Calu3 (cell line): ENCODE results near the gene RAB1B. TPM values are rescaled to one million over a fixed set of nuclear protein-coding genes. Genes with fewer than 3 reads are reported as not detected.

Source experiments
- BruUV-seq: library from RNA; stranded (reverse); fragments of 400-500 nt; replicated peaks from 2 replicates; lab custom pipeline; 2021; lab: Mats Ljungman, UMichigan
- CTCF ChIA-PET: fragments of 300-600 bp; sonication (Branson Sonifier 250); formaldehyde crosslinking; loops from one replicate; lab custom pipeline; 2022; ENCODE audit warnings: antibody characterized with exemption; lab: Charles Lee
- DNase-seq: peaks from one replicate; pipeline ENCODE4 v3.0.0; 2022
- H3K27ac Mint-ChIP-seq: one replicate; pipeline ENCODE4 v1.8.0; 2022; ENCODE audit warnings: mixed read lengths; ENCODE audit not compliant: unreplicated experiment
- H3K27me3 Mint-ChIP-seq: one replicate; pipeline ENCODE4 v1.8.0; 2022; ENCODE audit warnings: mixed read lengths; ENCODE audit not compliant: unreplicated experiment
- H3K36me3 Mint-ChIP-seq: one replicate; pipeline ENCODE4 v1.8.0; 2022; ENCODE audit warnings: mild to moderate bottlenecking, moderate library complexity, mixed read lengths; ENCODE audit not compliant: insufficient read depth, unreplicated experiment
- H3K4me1 Mint-ChIP-seq: one replicate; pipeline ENCODE4 v1.8.0; 2022; ENCODE audit warnings: mild to moderate bottlenecking, low read depth, mixed read lengths; ENCODE audit not compliant: unreplicated experiment
- H3K4me3 Mint-ChIP-seq: one replicate; pipeline ENCODE4 v1.8.0; 2022; ENCODE audit warnings: mild to moderate bottlenecking, low read depth, moderate library complexity, mixed read lengths; ENCODE audit not compliant: unreplicated experiment
- H3K9me3 Mint-ChIP-seq: one replicate; pipeline ENCODE4 v1.8.0; 2022; ENCODE audit warnings: low read depth, mixed read lengths; ENCODE audit not compliant: unreplicated experiment
- intact Hi-C: fragments of 100-400 bp; cut with micrococcal nuclease; formaldehyde crosslinking; loops from one replicate; pipeline ENCODE4 v1.10.0; 2022; ENCODE audit not compliant: unreplicated experiment
- total RNA-seq: library from RNA; stranded (reverse); gene quantifications from 2 replicates; pipeline ENCODE4 v1.2.3, GENCODE V29; 2022
- TF ChIP-seq, protein P1 (sequence below): fragments of 200-600 bp; IDR thresholded peaks from one replicate; pipeline ENCODE4 v1.8.0; 2022; ENCODE audit warnings: antibody characterized with exemption; ENCODE audit not compliant: unreplicated experiment

The RAB1B gene
- total RNA-seq, 1 experiment from 2014 or later, result 144 TPM

DNA sequence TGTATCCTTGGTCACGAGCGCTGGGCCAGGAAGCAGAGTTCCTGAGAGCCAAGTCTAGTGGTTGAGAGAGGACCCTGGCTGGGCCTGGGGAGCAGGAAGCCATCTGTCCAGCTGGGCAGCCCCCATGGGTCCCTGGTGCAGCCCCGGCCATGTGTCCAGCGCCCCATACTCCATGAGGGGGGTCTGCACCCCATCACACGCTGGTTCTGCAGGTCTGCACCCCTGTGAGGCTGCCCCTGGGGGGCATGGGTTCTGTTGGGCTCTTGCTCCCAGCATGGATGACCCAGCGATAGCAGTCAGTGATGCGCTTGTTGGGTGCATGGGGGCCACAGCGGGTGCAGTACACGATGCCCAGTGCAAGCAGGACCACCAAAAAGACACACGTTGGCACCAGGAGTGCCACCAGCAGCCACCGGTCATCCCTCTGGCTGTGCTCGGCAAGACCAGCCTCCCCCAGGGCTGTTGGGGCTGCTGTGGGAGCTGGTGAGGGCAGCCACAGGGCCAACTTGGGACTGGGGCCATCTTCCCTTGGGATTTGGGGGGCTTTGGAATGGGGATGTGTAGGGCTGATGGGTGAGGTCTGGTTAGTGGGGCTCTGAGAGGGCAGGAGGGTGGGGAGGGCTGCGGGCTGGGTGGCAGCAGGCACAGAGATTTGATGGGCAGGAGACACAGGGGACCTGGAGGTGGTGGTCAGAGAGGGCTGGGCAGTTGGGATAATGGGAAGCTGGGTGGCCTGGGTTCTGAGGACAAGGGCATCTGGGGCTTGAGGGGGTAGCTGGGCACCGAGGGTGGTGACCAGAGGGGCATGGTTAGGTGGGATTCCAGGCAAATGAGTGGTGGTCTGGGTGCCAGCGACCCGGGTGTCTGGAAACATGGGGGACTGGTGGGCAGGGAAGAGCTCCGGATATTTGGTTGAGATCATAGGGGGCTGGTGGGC, 46.4 kb downstream of the RAB1B start:
- Mint-ChIP-seq H3K27me3 (peaks cover 44% of the 10 kb centered on the region), H3K9me3 (peaks cover 6% of the 10 kb centered on the region), H3K27ac (no peak overlapping the region), H3K4me3 (no peak overlapping the region), H3K36me3 (peaks cover 24% of the 10 kb centered on the region), H3K4me1 (peaks cover 9% of the 10 kb centered on the region)
- CTCF ChIA-PET, result interaction anchor here (0.6 to 0.7 kb wide), 2 partner anchors 30 to 81 kb away, joined by 3 read pairs; no protein-coding TSS in a partner anchor
- intact Hi-C loops, result no loop called here
- TF ChIP-seq, protein P1, sequence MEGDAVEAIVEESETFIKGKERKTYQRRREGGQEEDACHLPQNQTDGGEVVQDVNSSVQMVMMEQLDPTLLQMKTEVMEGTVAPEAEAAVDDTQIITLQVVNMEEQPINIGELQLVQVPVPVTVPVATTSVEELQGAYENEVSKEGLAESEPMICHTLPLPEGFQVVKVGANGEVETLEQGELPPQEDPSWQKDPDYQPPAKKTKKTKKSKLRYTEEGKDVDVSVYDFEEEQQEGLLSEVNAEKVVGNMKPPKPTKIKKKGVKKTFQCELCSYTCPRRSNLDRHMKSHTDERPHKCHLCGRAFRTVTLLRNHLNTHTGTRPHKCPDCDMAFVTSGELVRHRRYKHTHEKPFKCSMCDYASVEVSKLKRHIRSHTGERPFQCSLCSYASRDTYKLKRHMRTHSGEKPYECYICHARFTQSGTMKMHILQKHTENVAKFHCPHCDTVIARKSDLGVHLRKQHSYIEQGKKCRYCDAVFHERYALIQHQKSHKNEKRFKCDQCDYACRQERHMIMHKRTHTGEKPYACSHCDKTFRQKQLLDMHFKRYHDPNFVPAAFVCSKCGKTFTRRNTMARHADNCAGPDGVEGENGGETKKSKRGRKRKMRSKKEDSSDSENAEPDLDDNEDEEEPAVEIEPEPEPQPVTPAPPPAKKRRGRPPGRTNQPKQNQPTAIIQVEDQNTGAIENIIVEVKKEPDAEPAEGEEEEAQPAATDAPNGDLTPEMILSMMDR, result no peak
- BruUV-seq, result no TSS peak
- DNase-seq, result no peak

DNA sequence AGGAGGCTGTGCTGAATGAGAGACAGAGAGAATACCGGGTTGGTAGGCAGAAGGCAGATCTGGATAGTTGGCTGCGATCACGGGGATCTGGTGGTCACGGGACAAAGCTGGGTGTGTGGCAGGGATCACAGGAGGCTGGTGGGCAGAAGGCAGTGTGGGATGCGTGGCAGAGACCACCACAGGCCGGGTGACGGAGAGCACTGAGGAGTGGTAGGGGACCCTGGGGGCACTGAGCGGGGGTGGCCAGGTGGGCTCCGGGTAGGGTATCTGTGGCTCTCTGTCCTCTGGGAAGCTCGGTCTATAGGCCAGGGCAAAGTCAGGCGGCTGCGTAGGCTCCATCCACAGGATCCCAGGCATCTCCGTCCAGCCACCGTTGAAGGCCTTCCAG, 47.1 kb downstream of the RAB1B start:
- Mint-ChIP-seq H3K36me3 (peaks cover 24% of the 10 kb centered on the region), H3K27ac (no peak overlapping the region), H3K27me3 (peaks cover 45% of the 10 kb centered on the region), H3K4me1 (peaks cover 9% of the 10 kb centered on the region), H3K4me3 (no peak overlapping the region), H3K9me3 (peaks cover 6% of the 10 kb centered on the region)
- TF ChIP-seq, protein P1, result no peak
- DNase-seq, result no peak
- intact Hi-C loops, result no loop called here
- no TSS peak for BruUV-seq
- CTCF ChIA-PET, result no interaction called here

DNA sequence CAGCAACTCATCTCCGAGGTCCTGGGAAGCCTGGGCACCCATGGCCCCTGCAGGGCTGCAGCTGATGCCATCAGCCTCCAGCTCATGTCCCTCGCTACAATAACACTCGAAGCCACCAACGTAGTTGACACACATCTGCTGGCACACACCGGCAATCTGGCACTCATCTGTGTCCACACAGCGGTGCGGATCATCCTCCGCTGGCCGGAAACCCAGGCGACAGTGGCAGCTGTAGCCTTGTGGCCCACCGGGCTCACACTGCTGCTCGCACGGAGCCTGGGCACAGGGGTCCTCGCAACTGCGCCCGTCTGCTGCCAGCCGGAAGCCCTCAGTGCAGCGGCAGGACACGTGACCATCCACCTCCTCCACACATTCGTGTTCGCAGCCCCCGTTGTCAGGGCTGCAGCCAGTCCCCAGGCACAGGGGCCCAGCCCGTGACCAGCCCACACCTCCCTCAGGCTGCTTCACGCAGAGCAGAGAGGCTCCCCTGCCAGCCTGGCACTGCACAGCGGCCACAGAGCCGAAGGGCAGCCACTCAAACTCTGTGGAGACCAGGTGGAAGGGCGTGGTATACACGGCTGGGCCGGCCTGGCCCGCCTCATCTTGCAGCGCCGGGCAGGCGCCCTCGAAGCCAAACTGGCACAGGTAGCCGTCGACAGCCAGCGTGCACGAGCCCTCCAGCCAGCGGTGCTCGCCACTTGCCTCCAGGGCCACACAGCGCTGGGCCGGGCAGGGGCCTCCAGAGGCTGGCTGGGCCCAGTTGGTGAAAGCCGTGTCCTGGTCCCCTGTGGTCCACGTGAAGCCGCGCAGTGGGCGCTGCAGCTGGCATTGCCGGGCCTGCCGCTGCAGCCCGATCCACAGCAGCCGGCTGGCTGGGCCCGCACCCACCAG, 47.7 kb downstream of the RAB1B start:
- intact Hi-C loops, result no loop called here
- no TSS peak for BruUV-seq
- DNase-seq, result no peak
- Mint-ChIP-seq H3K9me3 (peaks cover 6% of the 10 kb centered on the region), H3K4me1 (peaks cover 9% of the 10 kb centered on the region), H3K36me3 (peaks cover 24% of the 10 kb centered on the region), H3K4me3 (no peak overlapping the region), H3K27me3 (peaks cover 45% of the 10 kb centered on the region), H3K27ac (no peak overlapping the region)
- TF ChIP-seq, protein P1, result no peak
- CTCF ChIA-PET, result interaction anchor here (0.6 to 0.9 kb wide), 2 partner anchors 23 to 123 kb away, joined by 3 to 4 read pairs; partner anchors contain the start of gene MRPL11

DNA sequence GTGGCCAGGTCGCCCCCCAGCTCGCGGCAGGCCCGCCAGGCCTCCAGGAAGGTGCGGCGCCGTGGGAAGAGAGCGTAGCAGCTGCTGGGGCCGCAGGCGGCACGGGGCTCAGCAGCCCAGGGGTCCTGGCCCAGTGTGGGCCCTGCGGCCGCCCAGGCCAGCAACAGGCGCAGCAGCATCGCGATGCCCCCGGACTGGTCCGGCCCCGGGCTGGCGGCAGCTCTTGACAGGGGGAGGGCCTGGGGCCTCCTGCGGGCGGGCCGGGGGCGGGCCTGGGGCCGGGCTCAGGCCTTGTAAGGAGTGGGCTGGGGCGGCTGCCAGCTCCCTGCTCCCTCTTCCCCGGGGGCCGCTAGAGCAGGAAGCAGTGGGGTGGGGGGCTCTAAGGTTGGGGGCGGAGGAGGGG, 48.4 kb downstream of the RAB1B start, which contains the start of gene CD248:
CD248 (minus strand) TSS at position 196 of the 403 bp plus-strand sequence; CDS start at position 179, 17 bp downstream.
- Mint-ChIP-seq H3K36me3 (peaks cover 21% of the 10 kb centered on the region), H3K4me1 (peaks cover 4% of the 10 kb centered on the region), H3K27me3 (peaks cover 46% of the 10 kb centered on the region), H3K4me3 (no peak within 1 kb of the TSS), H3K9me3 (peaks cover 6% of the 10 kb centered on the region), H3K27ac (no peak within 1 kb of the TSS)
- intact Hi-C loops, result no loop called here
- no TSS peak for BruUV-seq
- TF ChIP-seq, protein P1, result no peak
- DNase-seq, result no peak
- CTCF ChIA-PET, result interaction anchor here (0.6 to 0.9 kb wide), 2 partner anchors 23 to 122 kb away, joined by 3 to 4 read pairs; partner anchors contain the start of gene MRPL11
